CD14-positive monocyte (primary cell): ENCODE data around the gene RALGAPA1. TPM values are rescaled to one million over a fixed set of nuclear protein-coding genes. Genes with fewer than 3 reads are reported as not detected.
A peak's percentile ranks its signal among the peaks of the same experiment; 100 is the strongest.

Experiments
- DNase-seq, 3 donors: peaks; one replicate each; pipeline ENCODE4 v3.0.0-alpha.2; 2011 to 2022
- H2AFZ ChIP-seq: 2 replicates; pipeline ENCODE4 v1.6.0; 2012; ENCODE audit warnings: mild to moderate bottlenecking, low read depth, low read length, inconsistent platforms; ENCODE audit not compliant: insufficient read depth, poor library complexity, severe bottlenecking
- H3K27ac ChIP-seq, 2 donors: 1 replicate in 1 of 2; 2 replicates in 1 of 2; pipeline ENCODE4 v1.5.1; 2012 to 2013; ENCODE audit warnings: low read length in 2 of 2, control low read depth in 1 of 2, inconsistent platforms in 1 of 2, low read depth in 1 of 2, mild to moderate bottlenecking in 1 of 2
- H3K27me3 ChIP-seq, 2 donors: one replicate each; pipeline versions ENCODE4 v1.6.0 to v1.6.1; 2011 to 2013; ENCODE audit warnings: low read length in 2 of 2; ENCODE audit not compliant: control insufficient read depth in 2 of 2, insufficient read depth in 2 of 2
- H3K36me3 ChIP-seq, 2 donors: replicated peaks in 1 of 2; 1 replicate in 1 of 2; 2 replicates in 1 of 2; pipeline versions ENCODE4 v1.5.1 to v1.6.1; 2012 to 2013; ENCODE audit warnings: low read length in 2 of 2, control low read depth in 1 of 2, inconsistent platforms in 1 of 2, mild to moderate bottlenecking in 1 of 2; ENCODE audit not compliant: insufficient read depth in 2 of 2, control insufficient read depth in 1 of 2
- H3K4me1 ChIP-seq, 2 donors: 1 replicate in 1 of 2; 2 replicates in 1 of 2; pipeline versions ENCODE4 v1.5.1 to v1.6.1; 2012 to 2013; ENCODE audit warnings: low read length in 2 of 2, control low read depth in 1 of 2, inconsistent platforms in 1 of 2, mild to moderate bottlenecking in 1 of 2, moderate library complexity in 1 of 2; ENCODE audit not compliant: insufficient read depth in 2 of 2, control insufficient read depth in 1 of 2
- H3K4me2 ChIP-seq: replicated peaks from 2 replicates; pipeline ENCODE3; 2012; ENCODE audit warnings: low read length, moderate library complexity, mild to moderate bottlenecking; ENCODE audit not compliant: poor library complexity, severe bottlenecking; ENCODE audit errors: extremely low read depth
- H3K4me3 ChIP-seq, 3 experiments: fragments of 200-600 bp in 1 of 3; sonication (generic) in 1 of 3; replicated peaks in 1 of 3; 1 replicate in 2 of 3; 2 replicates in 1 of 3; pipeline ENCODE4 v1.5.1; 2011 to 2013; ENCODE audit warnings: low read length in 3 of 3, mild to moderate bottlenecking in 3 of 3, control low read depth in 2 of 3, low read depth in 2 of 3, inconsistent platforms in 1 of 3, moderate library complexity in 1 of 3
- H3K79me2 ChIP-seq: 2 replicates; pipeline ENCODE4 v1.6.0; 2012; ENCODE audit warnings: mild to moderate bottlenecking, control low read depth, inconsistent platforms, low read length, moderate library complexity; ENCODE audit not compliant: insufficient read depth
- H3K9ac ChIP-seq: 2 replicates; pipeline ENCODE4 v1.6.0; 2017; ENCODE audit warnings: low read length, mild to moderate bottlenecking; ENCODE audit not compliant: insufficient read depth, poor library complexity, severe bottlenecking
- H3K9me3 ChIP-seq, 2 donors: replicated peaks in 1 of 2; 1 replicate in 1 of 2; 2 replicates in 1 of 2; pipeline versions ENCODE4 v1.5.1 to v1.6.1; 2012 to 2013; ENCODE audit warnings: low read length in 2 of 2, control low read depth in 1 of 2; ENCODE audit not compliant: control insufficient read depth in 1 of 2, insufficient read depth in 1 of 2
- H4K20me1 ChIP-seq: 2 replicates; pipeline ENCODE4 v1.6.0; 2012; ENCODE audit warnings: mild to moderate bottlenecking, low read length, control low read depth, moderate library complexity; ENCODE audit not compliant: insufficient read depth
- H3K27ac Mint-ChIP-seq, 7 donors: one replicate each; pipeline ENCODE4 v1.8.0; 2020; ENCODE audit warnings: mild to moderate bottlenecking in 7 of 7, mixed read lengths in 7 of 7, moderate library complexity in 6 of 7, inconsistent platforms in 2 of 7
- H3K27me3 Mint-ChIP-seq, 3 donors: one replicate each; pipeline ENCODE4 v1.8.0; 2021 to 2022; ENCODE audit warnings: low read depth in 3 of 3, mild to moderate bottlenecking in 3 of 3, mixed read lengths in 3 of 3, moderate library complexity in 3 of 3, inconsistent platforms in 1 of 3
- H3K36me3 Mint-ChIP-seq, 2 donors: one replicate each; pipeline ENCODE4 v1.8.0; 2020; ENCODE audit warnings: mixed read lengths in 2 of 2, inconsistent platforms in 1 of 2, mild to moderate bottlenecking in 1 of 2
- H3K4me1 Mint-ChIP-seq: one replicate; pipeline ENCODE4 v1.8.0; 2020; ENCODE audit warnings: mild to moderate bottlenecking, mixed read lengths
- H3K4me3 Mint-ChIP-seq, 2 donors: one replicate each; pipeline ENCODE4 v1.8.0; 2020; ENCODE audit warnings: mild to moderate bottlenecking in 2 of 2, mixed read lengths in 2 of 2, moderate library complexity in 1 of 2
- H3K9me3 Mint-ChIP-seq, 7 donors: one replicate each; pipeline ENCODE4 v1.8.0; 2020 to 2022; ENCODE audit warnings: mixed read lengths in 7 of 7, mild to moderate bottlenecking in 6 of 7, moderate library complexity in 6 of 7, inconsistent platforms in 2 of 7
- CTCF ChIP-seq: fragments of 200-600 bp; IDR thresholded peaks from one replicate; pipeline ENCODE4 v1.8.0; 2022; ENCODE audit warnings: antibody characterized with exemption, mild to moderate bottlenecking
- WGBS: methylation state at CpG from one replicate; pipeline ENCODE4 v1.1.5; 2013; ENCODE audit warnings: missing lambda C conversion rate; ENCODE audit not compliant: insufficient coverage; 5-methylcytosine and 5-hydroxymethylcytosine counted together
- intact Hi-C, 2 donors: fragments of 100-400 bp; cut with micrococcal nuclease; formaldehyde crosslinking; loops; one replicate each; pipeline versions ENCODE4 v1.15.0 to v1.15.1; 2023
- polyA plus RNA-seq, 3 donors: library from polyadenylated mRNA; depleted of rRNA in 1 of 3; unstranded in 2 of 3; stranded (reverse) in 1 of 3; fragments of 300-500 nt in 2 of 3; fragments of >200 nt in 1 of 3; fragmentation: Illumina TruSeq in 2 of 3; gene quantifications; 1 replicate in 2 of 3; 2 replicates in 1 of 3; pipeline ENCODE4 v1.2.3, GENCODE V29; 2012 to 2021

RALGAPA1 gene
- polyA plus RNA-seq, 3 donors = 3.2 to 7.4 (median 4.1) TPM

- no peak overlapping the region for H3K27ac Mint-ChIP-seq
- H3K4me3 Mint-ChIP-seq = no peak overlapping the region
- DNase-seq = no peak
- Histone ChIP-seq H4K20me1 (no peaks in the 10 kb centered on the region), H3K36me3 (peaks cover 3 to 6% of the 10 kb centered on the region in 2 donors), H2AFZ (no peak overlapping the region), H3K4me2 (no peak overlapping the region), H3K79me2 (no peaks in the 10 kb centered on the region), H3K27ac (no peak overlapping the region), H3K4me1 (peaks cover 13 to 17% of the 10 kb centered on the region in 2 donors), H3K27me3 (no peaks in the 10 kb centered on the region), H3K9ac (no peak overlapping the region), H3K9me3 (no peaks in the 10 kb centered on the region), H3K4me3 (no peak overlapping the region)
- no peak for TF ChIP-seq CTCF
- 97% methylated on average over 4 of the region's 11 CpGs for WGBS
- intact Hi-C loops = no loop called here
- peaks cover 4 to 9% of the 10 kb centered on the region in 2 donors for H3K36me3 Mint-ChIP-seq
- H3K9me3 Mint-ChIP-seq = peaks cover 0 to 1% (median 0%) of the 10 kb centered on the region in 7 donors
- peaks cover 2 to 3% (median 2%) of the 10 kb centered on the region in 3 donors for H3K27me3 Mint-ChIP-seq
- peaks cover 17% of the 10 kb centered on the region for H3K4me1 Mint-ChIP-seq
Observed at GRCh38 chr14:35827678-35828472, 18.8 kb upstream of the RALGAPA1 start.

- Histone ChIP-seq H3K27me3 (no peaks in the 10 kb centered on the region), H2AFZ (peak overlapping the region; percentile 91), H3K4me3 (peak overlapping the region; percentile 72 to 99 (median 94)), H3K9me3 (no peaks in the 10 kb centered on the region), H3K4me1 (peaks cover 13 to 17% of the 10 kb centered on the region in 2 donors), H3K79me2 (no peaks in the 10 kb centered on the region), H4K20me1 (no peaks in the 10 kb centered on the region), H3K9ac (peak overlapping the region; percentile 92), H3K36me3 (peaks cover 2 to 6% of the 10 kb centered on the region in 2 donors), H3K4me2 (peak overlapping the region; percentile 75), H3K27ac (peak overlapping the region in 1 of 2 donors; percentile 96)
- Mint-ChIP-seq H3K4me3 (peak overlapping the region; percentile 86 to 88), H3K9me3 (peaks cover 0 to 1% (median 0%) of the 10 kb centered on the region in 7 donors), H3K27me3 (peaks cover 2 to 3% (median 2%) of the 10 kb centered on the region in 3 donors), H3K4me1 (peaks cover 17% of the 10 kb centered on the region), H3K36me3 (peaks cover 4 to 8% of the 10 kb centered on the region in 2 donors), H3K27ac (peak overlapping the region in 4 of 7 donors; percentile 26 to 56 (median 38))
- DNase-seq = no peak
- intact Hi-C loops = no loop called here
- 3% methylated on average over 8 of the region's 11 CpGs for WGBS
- TF ChIP-seq CTCF = no peak
Observed at GRCh38 chr14:35826952-35827416, 17.9 kb upstream of the RALGAPA1 start.
